GM12873 (cell line): ENCODE data around the gene ALG8.

ENCODE experiments used
- CTCF ChIP-seq: IDR thresholded peaks from 2 replicates; pipeline ENCODE4 v1.5.1; 2012; ENCODE audit warnings: low read depth, mild to moderate bottlenecking, moderate library complexity, low read length, control low read depth; ENCODE audit not compliant: insufficient read depth; ENCODE audit errors: missing control alignments

Gene ALG8

GRCh38 chr11:78111298-78111697 lies 28.1 kb downstream of the ALG8 start:
- no peak for TF ChIP-seq CTCF

GRCh38 chr11:78110830-78111229 lies 28.6 kb downstream of the ALG8 start:
- TF ChIP-seq CTCF: no peak

DNA sequence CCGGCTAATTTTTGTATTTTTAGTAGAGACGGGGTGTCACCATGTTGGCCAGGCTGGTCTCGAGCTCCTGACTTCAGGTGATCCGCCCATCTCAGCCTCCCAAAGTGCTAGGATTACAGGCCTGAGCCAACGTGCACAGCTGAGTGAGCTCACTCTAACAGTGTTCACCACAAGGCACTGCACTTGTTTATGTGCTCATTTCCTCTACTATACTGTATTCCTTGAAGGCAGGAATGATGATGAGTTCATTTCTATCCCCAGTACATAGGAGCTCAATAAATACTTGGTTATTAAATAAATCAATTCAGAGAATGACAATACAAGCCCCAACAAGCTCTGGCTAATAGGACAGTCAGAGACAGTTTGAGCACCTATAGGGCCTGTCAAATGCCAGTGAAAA lies 29.1 kb downstream of the ALG8 start:
- no peak for TF ChIP-seq CTCF

DNA sequence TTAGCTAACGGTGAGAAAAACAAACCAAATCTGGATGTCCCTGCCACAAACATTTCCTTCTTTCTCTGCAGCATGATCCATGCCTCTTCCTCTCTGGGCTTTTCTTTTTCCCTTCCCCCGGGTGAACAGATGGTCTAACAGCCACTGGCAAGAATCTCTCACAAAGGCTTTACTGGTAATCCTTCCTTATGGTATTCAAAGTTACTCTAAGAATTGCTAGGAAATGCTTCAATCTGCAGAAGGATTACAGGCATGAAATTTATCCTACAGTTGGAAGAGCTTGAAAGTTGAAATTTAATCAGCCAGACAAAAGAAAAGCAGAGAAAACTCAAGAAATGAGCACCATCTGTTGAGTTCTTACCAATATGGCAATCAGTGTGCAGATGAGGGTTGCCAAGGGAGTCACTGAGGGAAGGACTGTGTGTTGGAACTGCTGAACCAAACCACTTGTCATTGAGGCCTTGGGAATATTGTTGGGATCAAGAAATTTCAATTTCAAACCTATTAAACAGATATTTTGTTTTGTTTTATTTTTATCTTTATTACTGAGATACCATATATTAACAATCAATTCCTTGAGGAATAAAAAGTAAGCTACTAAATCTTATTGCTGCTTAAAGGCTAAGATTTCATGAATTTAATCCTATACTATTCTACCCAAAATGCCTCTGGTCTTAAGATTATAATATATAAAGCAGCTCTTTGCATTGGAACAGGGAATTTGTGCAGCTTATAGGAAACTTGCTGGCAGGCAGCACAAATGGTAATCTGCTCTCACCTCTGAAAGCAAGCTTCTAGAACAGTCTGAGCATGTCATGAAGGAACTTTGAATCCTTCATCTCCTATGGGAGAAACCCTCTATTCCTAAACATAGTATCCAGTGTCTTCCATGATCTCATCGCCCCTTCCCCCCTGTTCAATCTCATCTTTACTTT lies 30.1 kb downstream of the ALG8 start:
- no peak for TF ChIP-seq CTCF

DNA sequence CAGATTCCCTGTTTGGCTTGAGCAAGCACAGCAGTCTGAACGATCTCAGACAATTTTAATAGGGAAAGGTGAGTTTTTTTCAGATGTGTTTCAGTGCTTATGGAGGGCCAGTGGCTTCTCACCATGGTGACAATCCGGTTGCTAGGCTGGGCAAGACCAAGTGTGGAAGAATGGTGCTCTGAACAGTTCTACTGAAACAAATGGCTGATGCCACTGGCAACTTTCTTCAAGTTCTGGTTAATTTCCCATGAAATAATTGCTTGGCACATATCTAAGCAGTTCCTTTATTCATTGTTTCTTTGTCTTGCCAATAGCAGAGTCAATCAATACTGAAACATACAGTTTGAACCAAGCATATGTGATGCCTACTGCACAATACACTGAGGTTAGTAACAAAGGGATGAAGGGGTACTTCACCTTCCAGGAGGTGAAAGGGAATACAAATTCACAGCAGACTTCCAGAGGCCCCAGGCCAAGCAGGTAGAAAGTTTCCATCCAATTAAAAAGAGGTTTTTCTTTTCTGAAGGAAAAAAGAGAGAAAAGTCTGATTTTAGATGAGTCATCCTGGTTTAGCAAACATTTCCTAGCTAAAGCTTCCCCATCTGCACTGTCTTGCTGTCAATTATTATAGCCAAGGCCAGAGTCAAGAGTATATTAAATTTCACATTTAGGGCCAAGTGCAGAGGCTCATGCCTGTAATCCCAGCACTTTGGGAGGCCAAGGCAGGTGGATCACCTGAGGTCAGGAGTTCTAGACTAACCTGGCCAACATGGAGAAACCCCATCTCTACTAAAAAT lies 38.6 kb downstream of the ALG8 start:
- no peak for TF ChIP-seq CTCF

DNA sequence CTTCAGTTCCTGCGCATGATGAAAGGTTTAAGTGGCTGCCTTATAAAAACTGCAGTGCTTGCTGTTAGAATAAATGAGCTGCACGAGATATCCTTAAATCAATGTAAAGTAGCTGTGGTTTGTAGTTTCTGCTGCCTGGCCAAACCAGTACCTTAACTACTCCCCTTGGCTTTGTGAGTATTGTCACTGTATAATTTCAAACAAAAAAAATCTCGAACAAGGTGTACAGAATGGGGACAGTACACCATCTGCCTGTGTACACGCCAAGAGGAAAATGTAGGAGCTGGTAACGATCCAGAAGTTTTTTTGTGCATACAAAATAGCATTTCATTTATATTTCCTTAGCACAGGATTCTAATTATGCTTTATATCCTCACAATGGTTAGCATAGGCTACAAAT lies 39.2 kb downstream of the ALG8 start:
- TF ChIP-seq CTCF: no peak

DNA sequence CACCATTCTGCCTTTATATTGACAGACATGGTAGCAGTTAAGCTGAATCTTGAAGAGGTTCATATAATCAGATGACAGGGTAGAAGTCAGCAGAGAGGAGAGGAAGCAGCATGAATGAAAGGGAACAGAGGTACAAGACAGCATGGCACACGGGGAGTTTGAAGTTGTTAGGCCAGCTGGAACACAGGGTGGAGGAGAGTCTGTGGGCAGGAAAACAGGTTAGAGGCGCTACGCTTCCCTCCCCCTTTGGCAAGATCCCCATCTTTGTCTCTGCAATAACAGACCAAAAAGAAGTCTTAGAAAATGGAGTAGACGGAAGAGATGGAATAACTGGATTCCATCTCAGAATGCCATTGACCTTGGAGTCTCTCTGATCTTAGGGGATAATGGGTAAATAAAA lies 39.8 kb downstream of the ALG8 start:
- no peak for TF ChIP-seq CTCF
